HTERT RPE-1 (cell line): ENCODE results near the gene KIAA0930.
"Not testable (repeated sequence)": the region's sequence is repeated elsewhere in the genome, so short reads cannot be mapped to it uniquely, and the experiment has no call there.

Source experiments
- in situ Hi-C: fragments of 300-500 bp; cut with MboI; formaldehyde crosslinking; loops from 4 replicates; pipeline ENCODE4 v1.14.3; 2020; ENCODE audit warnings: low sequenced_read_pairs

KIAA0930 gene

GRCh38 chr22:45263463-45264269 is 23.0 kb upstream of the KIAA0930 start:
- in situ Hi-C loops: no loop called here

- in situ Hi-C loops: no loop called here
Observed at GRCh38 chr22:45262931-45263462, 22.3 kb upstream of the KIAA0930 start.

- in situ Hi-C loops: no loop called here
Observed at GRCh38 chr22:45262195-45262930, 21.7 kb upstream of the KIAA0930 start.

GRCh38 chr22:45261407-45262088 is 20.9 kb upstream of the KIAA0930 start:
- in situ Hi-C loops: no loop called here

GRCh38 chr22:45260395-45260759 is 19.7 kb upstream of the KIAA0930 start:
- in situ Hi-C loops: not testable (repeated sequence)

- in situ Hi-C loops: no loop called here
Observed at GRCh38 chr22:45259754-45260394, 19.2 kb upstream of the KIAA0930 start.

GRCh38 chr22:45257941-45258340 is 17.2 kb upstream of the KIAA0930 start:
- in situ Hi-C loops: not testable (repeated sequence)

GRCh38 chr22:45254789-45255278 is 14.1 kb upstream of the KIAA0930 start:
- in situ Hi-C loops: no loop called here

- in situ Hi-C loops: no loop called here
Observed at GRCh38 chr22:45254388-45254787, 13.7 kb upstream of the KIAA0930 start.

- in situ Hi-C loops: no loop called here
Observed at GRCh38 chr22:45253039-45253641, 12.4 kb upstream of the KIAA0930 start.

- in situ Hi-C loops: no loop called here
Observed at GRCh38 chr22:45251825-45252224, 11.1 kb upstream of the KIAA0930 start.

- in situ Hi-C loops: no loop called here
Observed at GRCh38 chr22:45248832-45249561, 8.3 kb upstream of the KIAA0930 start.

GRCh38 chr22:45246060-45246985 is 5.6 kb upstream of the KIAA0930 start:
- in situ Hi-C loops: no loop called here

- in situ Hi-C loops: no loop called here
Observed at GRCh38 chr22:45244916-45245315, 4.2 kb upstream of the KIAA0930 start.

- in situ Hi-C loops: no loop called here
Observed at GRCh38 chr22:45242778-45243191, 2.1 kb upstream of the KIAA0930 start.

GRCh38 chr22:45240104-45240809 is 437 bp downstream of the KIAA0930 start:
- in situ Hi-C loops: no loop called here

- in situ Hi-C loops: no loop called here
Observed at GRCh38 chr22:45239681-45240051, 1.0 kb downstream of the KIAA0930 start.
